Cortex of kidney (tissue), 1 donor: ENCODE measurements around the gene DYNLT4.
"Not testable (repeated sequence)": the region's sequence is repeated elsewhere in the genome, so short reads cannot be mapped to it uniquely, and the experiment has no call there.

Source experiments
- DNase-seq: peaks from one replicate; lab custom pipeline; 2025; lab: John Stamatoyannopoulos, UW

DYNLT4 gene, protein sequence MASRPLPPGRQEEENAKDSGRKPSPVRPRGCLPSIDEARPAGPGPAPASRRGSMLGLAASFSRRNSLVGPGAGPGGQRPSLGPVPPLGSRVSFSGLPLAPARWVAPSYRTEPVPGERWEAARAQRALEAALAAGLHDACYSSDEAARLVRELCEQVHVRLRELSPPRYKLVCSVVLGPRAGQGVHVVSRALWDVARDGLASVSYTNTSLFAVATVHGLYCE

DNA sequence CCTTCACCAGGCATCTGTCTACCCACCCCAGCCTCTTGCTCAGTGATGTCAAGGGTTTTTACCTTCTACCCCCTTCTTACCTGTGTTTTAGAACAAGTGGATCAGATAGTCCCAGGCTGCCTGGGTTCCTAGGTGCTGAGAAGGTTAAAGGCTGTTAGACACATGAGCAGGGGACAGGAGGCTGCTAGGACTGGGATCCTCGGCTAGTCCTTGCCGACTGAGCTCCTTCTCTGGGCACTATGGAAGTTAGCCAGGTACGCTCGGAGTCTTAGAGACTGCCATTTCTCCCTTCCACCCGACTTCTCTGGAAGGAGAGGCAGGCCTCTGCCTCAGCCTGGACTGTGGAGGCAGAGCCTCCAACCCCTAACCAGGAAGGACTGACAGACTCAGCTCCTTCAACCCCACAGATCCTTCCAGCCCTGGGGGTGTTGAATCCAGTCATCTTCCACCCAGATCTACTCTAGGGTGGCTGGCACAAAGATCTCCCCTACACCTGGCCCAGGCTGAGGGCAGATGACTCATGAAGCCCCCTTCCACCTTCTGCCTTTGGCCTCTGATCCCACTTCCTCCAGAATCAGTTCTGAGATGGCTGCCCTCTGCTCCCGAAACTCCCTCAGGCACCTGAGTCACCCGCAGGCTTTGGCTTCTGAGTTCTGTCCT lies at the start of gene DYNLT4:
Gene DYNLT4 (minus strand): TSS at position 648 of the 660 bp plus-strand sequence. CDS start 683 bp downstream, outside the sequence.
- no peak for DNase-seq

DNA sequence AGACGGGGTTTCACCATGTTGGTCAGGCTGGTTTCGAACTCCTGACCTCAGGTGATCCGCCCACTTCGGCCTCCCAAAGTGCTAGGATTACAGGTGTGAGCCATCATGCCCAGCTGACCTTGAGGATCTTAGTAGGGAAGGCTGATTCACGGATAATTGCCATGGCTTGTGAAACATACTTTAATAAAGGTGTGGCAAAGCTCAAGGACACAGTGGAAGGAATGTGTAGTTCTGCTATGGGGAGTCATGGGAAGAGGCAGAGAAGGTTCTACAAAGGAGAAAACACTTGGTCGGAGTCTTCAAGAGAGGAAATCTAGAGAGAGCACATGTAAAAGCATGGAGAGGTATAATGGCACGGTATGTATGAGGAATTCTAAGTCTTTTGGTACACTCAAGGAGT lies 48.6 kb upstream of the DYNLT4 start:
- no peak for DNase-seq

DNA sequence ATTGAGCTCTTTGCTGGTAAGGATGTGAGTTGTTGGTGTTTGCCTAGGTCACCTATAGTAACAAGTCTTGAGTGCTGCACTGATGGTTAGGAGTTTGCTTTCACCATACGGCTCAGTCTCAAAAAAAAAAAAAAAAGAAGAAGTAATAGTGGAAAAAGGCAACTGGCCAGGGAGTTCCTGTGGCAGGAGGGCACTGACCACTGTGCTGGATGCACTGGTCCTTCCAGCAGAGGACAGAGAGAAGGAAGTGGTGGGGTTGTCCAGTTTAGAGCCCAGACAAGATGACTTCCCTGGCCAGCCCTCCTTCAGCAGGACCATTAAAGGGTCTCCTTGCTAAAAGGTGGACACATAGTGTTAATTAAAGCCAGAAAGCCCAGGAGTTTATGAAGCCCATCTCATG lies 47.8 kb upstream of the DYNLT4 start:
- no peak for DNase-seq

DNA sequence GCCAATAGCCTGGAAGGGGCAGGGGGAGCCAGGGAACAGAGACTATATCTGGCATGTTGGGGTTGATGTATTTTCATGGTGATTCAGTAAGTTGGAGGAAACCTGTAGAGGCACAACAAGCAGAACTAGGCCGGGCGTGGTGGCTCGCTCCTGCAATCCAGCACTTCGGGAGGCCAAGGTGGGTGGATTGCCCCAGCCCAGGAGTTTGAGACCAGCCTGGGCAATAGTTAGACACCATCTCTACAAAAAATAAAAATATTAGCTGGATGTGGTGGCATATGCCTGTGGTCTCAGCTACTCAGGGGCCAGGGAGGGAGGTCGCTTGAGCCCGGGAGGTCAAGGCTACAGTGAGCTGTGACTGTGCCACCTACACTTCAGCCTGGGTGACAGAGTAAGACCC lies 46.0 kb upstream of the DYNLT4 start:
- DNase-seq, result no peak

DNA sequence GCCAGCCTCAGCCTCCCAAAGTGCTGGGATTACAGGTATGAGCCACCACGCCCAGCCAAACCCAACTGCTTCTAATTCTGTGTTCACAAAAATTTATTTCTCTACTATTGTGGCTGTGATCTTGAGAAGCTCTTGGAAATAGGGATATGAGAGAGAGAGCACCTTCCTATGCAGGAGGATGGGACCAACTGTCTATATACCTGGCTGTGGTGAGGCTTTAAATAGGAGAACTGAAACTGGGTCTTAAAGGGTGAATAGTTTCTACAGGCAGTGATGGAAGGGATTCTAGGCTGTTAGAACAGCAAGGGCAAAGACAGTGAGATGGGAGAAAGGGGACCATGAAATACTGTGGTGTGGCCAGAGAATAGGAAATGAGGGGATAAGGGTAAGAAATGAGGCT lies 44.2 kb upstream of the DYNLT4 start:
- no peak for DNase-seq

DNA sequence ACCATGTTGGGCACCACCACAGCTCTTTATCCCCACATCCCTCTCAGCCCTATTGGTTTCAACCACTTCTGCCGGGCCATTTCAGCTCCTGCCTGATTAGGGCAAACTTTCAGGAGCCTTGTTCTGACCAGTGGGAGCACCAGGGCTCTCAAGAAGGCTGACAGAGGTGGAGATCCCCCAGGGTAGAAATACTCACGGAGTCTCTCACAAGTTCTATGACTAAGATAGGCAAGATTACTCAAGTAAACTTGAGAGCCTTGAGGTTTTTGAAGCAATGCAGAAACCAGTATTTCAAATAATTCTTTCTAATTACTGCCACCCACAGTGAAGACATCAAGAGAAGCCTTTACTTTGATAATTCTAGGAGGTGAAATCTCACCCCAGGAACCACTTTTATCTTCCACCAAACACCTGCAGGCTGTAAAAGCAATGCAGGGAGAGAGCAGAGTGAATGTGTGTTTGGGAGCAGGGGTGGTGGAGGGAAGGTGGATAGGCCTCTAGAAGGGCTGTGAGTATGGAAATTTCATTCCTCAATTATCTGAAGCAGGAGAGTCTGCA lies 42.5 kb upstream of the DYNLT4 start:
- DNase-seq, result no peak

DNA sequence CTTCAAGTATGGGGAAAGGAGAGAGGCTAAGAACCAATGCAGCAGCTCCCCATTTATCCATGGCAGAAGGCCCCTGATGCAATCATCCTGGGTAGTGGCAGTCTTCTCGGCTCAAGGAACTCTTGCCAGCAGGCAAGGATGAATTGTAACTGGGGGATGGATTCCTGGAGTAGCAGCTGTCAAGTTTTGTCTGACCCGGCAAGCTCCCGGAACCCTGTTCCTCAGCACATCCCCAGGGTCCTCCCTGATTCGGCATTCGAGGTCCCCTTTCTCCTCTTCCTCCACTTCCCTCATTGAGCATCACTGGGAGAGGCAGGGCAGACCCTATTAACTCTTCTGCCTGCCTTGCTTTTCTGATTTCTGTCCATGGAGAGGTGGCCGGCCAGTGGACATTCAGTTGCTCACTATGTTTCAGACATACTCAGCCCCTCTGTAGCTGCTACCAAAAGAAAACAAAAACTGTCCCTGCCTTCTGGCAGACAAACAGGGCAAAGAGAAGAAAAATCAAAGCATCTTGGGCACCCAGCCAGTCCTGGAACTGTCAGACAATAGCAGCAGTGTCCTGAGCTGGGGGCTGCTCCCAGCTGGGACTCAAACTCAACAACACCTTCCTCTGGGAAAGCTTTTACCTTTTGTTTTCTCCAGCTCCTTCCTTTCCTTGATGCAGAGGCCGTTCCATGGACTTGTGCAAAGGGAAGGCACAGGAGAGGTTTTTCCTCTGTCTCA lies 41.5 kb upstream of the DYNLT4 start:
- DNase-seq, result no peak

DNA sequence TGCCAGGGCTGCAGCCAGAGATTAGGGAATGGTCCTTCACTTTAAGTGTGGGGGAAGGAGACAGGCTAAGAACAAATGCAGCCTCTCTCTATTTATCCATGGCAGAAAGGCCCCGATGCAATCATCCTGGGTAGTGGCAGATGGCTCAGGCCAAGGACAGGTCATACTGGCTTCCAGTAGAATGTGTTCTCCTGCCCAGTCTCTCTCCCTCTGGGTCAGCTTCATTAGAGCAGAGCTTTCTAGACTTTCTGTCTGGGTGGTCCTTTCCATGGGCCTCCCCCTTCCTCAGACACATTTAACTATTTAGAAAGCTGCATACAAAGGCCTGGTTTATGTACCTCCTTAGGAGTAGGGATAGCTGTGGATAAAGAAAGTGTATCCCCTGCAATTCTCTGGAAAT lies 40.7 kb upstream of the DYNLT4 start:
- no peak for DNase-seq

DNA sequence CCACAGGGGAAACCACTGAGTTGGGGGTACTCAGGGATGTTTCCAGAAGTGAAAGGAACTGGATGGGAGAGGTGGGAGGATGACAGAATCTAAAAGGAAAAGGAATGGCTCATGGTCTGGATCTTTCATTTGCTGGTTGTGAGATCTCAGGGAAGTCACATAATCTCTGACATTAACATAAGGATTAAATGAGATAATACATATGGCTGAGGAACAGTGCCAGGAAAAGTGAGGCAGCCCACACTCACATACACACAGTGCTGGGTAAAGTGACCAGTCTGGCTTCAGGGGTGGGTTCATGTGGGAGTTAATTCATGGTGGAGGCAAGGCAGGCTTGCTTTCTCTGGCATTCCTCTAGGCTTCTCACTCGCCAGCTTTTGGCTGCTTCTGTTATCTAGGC lies 39.8 kb upstream of the DYNLT4 start:
- DNase-seq, result no peak

DNA sequence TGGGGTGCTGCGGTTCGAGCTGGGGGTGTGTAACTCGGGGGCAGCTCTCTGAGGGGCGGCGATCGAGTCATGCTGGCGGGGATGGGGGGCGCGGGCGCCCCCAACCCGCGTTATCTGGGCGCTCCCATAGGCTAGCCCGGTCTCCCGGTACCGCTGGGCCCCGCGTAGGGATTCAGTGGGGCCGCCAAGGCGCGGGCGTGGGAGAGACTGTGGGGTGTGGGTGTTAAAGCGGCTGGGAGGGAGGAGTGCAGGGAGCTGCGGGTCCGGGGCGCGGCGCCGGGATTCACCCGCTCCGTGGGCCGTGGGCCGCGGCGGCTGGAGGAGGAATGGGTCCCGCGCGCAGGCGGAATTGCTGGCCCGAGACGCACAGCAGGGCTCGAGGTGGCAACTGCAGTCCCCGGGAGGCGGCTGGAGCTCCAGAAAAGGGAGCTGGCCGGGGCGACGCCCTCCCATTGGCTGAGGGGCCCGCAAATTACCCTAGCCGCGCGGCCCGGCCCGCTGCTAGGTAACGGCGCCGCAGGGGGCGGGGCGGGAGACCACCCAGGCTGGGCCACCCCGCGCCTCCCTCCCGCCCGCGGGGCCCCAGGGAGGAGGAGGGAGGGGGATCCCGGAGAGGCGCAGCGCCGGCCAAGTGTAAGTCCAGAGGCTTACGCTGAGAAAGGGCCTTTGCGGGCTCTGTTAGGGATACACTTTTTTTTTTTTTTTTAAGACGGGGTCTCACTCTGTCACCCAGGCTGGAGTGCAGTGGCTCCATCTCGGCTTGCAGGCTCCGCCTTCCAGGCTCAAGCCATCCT lies 35.9 kb upstream of the DYNLT4 start, which contains the start of gene PTCH2:
Gene PTCH2 (minus strand): TSS at position 392 of the 794 bp plus-strand sequence. CDS start 321 bp downstream, at position 71.
- no peak for DNase-seq

DNA sequence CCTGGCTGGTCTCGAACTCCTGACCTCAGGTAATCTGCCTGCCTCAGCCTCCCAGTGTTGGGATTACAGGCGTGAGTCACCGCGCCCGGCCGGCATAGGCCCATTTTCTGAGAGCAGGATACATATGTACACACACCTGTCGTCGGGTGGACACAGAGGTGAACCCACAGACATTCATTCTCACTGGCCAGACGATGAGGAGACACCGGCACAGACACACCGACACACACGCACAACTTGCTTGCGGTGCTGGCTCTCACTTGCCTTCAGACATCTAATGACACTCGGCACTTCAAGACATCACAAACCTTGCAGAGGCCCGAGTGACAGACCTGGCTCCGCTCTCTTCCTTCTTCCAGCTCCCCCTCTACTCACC lies 35.3 kb upstream of the DYNLT4 start:
- DNase-seq, result no peak

DNA sequence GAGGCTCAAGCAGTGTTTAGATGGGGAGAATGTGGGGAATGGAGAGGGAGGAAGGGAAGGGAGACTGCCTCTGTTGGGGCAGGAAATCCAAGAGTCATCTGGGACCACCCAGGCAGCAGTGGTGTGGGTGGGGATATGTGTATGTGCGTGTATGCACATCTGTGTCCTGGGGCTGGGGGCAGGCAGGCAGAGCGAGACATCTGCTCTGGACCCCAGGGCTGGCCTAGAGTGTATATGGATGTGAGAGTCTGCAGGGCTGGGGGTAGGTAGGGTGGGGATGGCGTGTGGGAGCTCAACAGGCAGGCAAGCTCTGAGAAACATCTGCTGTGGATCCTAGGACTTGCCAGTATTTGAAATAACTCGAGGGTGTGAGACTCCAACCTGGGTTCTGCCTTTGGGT lies 32.4 kb upstream of the DYNLT4 start:
- no peak for DNase-seq

DNA sequence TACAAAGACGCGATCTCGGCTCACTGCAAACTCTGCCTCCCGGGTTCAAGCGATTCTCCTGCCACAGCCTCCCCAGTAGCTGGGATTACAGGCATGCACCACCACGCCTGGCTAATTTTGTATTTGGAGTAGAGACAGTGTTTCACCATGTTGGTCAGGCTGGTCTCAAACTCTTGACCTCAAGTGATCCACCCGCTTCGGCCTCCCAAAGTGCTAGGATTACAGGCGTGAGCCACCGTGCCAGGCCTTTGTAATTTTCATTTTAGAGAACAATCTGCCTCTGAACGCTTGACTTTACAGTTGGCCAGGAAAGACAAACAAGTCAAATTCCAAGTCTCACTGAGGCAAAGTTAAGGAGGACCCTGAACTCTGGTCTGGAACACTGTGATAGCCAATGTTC lies 31.1 kb upstream of the DYNLT4 start:
- DNase-seq, result not testable (repeated sequence)

DNA sequence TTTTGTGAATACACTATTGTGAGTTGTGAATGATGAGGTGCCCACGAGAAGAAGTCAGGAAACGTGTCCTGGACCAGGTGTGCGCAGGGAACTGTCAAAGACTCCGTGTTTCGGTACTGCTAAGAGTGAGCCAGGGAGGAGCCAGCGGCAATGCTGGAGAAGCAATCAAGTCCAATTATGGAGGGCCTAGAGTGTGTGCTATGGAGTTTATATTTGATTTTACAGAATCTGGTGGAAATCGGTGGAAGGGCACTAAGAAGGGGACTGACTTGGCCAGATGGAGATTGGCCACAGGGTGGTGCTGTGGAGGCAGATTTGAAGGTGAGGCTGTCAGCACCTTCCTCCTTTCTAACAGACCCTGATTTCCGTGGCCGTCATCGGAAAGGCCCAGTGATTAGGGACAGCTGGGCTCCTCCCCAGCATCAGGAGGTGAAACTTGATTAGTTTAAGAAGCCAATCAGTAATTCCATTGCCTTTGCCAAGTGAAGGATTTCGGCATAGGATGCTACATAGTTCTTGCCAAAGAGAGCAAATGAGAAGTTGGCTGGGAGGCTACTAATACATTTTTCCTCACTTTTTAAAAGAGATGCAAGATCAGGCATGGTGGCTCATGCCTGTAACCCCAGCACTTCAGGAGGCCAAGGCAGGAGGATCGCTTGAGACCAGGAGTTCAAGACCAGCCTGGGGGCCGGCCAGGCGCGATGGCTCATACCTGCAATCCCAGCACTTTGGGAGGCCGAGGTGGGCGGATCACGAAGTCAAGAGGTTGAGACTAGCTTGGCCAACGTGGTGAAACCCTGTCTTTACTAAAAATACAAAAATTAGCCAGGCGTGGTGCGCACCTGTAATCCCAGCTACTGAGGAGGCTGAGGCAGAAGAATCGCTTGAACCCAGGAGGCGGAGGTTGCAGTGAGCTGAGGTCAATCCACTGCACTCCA lies 28.9 kb upstream of the DYNLT4 start:
- DNase-seq, result no peak

DNA sequence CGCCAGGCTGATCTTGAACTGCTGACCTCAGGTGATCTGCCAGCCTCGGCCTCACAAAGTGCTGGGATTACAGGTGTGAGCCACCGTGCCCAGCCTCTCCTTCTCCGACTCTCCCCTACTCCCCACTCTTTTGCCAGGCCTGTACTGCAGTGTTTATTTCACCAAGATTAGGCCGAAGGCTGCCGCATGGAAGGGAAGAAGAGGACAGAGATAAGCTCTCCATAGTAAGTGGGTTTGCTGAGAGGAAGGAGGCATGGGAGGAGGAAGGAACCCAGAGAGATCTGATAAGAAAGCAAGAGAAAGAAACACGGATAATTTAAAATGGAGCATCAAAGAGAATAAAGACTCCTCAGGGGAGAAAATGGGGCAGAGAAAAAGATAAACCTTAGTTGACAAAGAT lies 27.2 kb upstream of the DYNLT4 start:
- no peak for DNase-seq

DNA sequence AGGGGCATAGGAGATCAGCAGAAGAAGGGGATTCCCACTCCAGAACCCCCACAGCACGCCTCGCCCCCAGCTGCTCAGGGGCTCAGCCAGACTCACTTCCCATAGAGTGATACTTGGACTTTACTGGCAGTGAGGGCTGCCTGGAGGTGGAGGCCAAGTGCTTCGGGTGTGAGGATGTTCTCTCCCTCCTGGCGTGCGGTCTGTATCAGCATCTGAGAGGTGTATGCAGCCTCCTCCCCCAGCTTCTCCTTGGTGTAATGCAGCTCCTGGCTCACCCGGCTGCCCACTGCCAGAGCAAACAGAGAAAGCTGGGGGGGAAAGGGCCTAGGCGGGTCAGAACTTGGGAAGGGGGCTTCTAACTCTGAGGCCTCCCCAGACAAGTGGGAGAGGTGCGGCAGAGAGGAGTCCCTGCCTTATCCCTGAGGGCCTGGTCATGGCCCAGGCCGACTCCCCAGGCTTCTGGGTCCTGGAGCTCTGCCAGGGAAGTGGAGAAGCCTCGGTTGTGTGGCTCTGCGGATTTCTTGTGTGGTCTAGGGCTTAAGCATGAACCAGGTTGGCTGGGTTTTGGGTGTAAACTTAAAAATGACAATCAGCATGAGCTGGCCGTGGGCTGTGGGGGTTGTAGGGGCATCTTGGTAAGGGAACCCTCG lies 25.0 kb upstream of the DYNLT4 start:
- no peak for DNase-seq

DNA sequence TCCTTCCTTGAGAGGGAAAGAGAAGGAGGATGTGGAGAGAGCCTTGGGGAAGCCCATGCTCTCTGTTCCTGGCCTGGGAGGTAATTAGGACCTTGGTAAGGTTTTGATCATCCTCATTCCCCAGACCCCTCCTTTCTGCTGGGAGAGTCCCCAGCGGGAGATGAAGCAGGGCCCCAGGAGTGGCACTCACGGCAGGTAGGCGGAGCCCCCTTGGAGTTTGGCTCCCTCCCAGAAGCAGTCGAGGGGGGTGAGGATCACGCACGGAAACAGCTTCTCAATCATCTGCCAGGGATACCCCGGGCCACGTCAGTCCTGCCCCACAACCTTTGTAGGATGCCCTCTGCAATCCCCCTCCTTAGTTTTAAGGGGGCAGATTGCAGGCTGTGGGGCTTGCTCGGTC lies 24.4 kb upstream of the DYNLT4 start:
- no peak for DNase-seq

DNA sequence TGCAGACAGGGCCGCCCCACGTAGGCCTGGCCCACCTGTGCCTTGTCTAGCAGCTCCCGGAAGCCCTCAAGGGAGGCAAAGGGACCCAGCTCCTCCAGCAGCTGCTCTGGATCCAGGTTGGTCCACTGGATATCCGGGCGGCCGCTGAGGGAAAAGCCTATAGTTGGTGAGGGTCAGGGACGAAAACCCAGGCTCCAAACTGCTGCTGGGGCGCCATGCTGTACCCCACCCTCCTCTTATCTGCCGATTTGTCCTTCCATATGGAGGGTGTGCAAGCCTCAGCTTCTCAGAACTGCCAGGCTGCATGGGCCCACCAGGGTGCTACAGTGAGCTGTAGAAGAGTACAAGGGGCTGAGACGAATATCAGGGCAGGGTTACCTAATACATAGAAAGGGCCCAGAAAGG lies 23.8 kb upstream of the DYNLT4 start:
- DNase-seq, result no peak

DNA sequence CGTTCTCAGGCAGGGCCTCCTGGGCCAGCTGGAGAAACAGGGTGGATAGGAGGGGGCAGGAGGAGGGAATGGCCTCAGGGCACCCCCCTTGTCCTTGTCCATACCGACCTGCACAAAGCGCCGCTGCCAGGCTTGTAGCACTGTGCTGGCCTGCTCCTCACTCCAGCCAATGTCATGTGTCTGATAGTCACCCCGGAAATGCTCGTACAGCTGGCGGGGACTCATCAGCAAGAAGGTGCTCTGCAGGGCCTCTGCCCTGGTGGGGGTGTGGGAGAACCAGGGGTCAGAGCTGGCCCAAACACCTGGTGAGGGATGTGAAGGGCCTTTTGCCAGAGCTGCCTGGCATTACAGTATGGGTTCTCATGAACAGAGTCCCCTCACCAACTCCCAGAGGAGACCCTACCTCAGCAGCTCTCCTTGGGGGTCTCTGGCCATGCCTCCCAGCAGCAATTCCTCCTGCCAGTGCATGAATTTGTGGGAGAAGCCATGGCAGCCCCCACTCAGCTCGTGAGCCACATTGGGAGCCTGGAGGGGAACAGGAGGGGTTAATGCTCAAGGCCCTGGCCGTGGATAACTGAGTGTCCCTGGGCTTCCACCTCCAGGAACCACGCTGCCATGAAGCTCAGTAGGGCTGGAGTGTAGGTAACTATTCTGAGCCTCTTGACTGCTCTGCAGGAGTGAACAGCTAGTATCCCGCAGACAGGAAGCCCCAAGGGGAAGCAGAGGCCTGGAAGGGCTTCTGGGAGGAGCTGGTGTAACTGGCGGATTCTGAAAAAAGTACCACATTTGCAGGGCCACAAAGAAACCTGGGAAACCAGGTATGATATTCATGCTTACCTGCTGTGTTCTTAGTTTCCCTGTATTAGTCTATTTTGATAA lies 22.6 kb upstream of the DYNLT4 start:
- DNase-seq, result no peak
